ENCODE data around the gene CACNA1C. TPM values are rescaled to one million over a fixed set of nuclear protein-coding genes. Genes with fewer than 3 reads are reported as not detected.

CACNA1C gene
- total RNA-seq, 1 donor from 2014 or later, result 0.02 TPM

- peaks cover 3% of the 10 kb centered on the region for H3K9me3 Mint-ChIP-seq
- no peak overlapping the region for H3K4me3 Mint-ChIP-seq
- ATAC-seq (ENCODE audit: low read depth) (no peak), DNase-seq (no peak)
- H3K36me3 Mint-ChIP-seq (ENCODE audit: low read depth), result no peaks in the 10 kb centered on the region
- POLR2A ChIA-PET, result no interaction called here
- intact Hi-C loops (cut with micrococcal nuclease), result no loop called here
- no peak overlapping the region for H3K27ac Mint-ChIP-seq
- no peaks in the 10 kb centered on the region for H3K4me1 Mint-ChIP-seq
- H3K27me3 Mint-ChIP-seq, result peaks cover 8% of the 10 kb centered on the region
- no peak for TF ChIP-seq CTCF (IDR thresholded peaks at IDR 0.05)
- CTCF ChIA-PET, result no interaction called here
These were observed 29.4 kb upstream of the CACNA1C start for GRCh38 chr12:2023365-2023764.

- H3K36me3 Mint-ChIP-seq (ENCODE audit: low read depth), result no peaks in the 10 kb centered on the region
- peaks cover 33% of the 10 kb centered on the region for H3K27me3 Mint-ChIP-seq
- H3K9me3 Mint-ChIP-seq, result peaks cover 3% of the 10 kb centered on the region
- CTCF ChIA-PET, result no interaction called here
- H3K4me3 Mint-ChIP-seq, result no peak overlapping the region
- intact Hi-C loops (cut with micrococcal nuclease), result no loop called here
- DNase-seq (no peak), ATAC-seq (ENCODE audit: low read depth) (no peak)
- no peak for TF ChIP-seq CTCF (IDR thresholded peaks at IDR 0.05)
- H3K27ac Mint-ChIP-seq, result no peak overlapping the region
- H3K4me1 Mint-ChIP-seq, result no peaks in the 10 kb centered on the region
- POLR2A ChIA-PET, result no interaction called here
These were observed 25.4 kb upstream of the CACNA1C start for GRCh38 chr12:2027351-2027750.

- no peaks in the 10 kb centered on the region for H3K36me3 Mint-ChIP-seq (ENCODE audit: low read depth)
- peaks cover 4% of the 10 kb centered on the region for H3K4me1 Mint-ChIP-seq
- DNase-seq (no peak), ATAC-seq (ENCODE audit: low read depth) (no peak)
- intact Hi-C loops (cut with micrococcal nuclease), result loop anchor here (10.0 kb wide), 1 partner anchor 755 kb away; no protein-coding TSS in a partner anchor
- H3K27ac Mint-ChIP-seq, result no peak overlapping the region
- ChIA-PET CTCF (no interaction called here), POLR2A (no interaction called here)
- H3K27me3 Mint-ChIP-seq, result peaks cover 49% of the 10 kb centered on the region
- no peaks in the 10 kb centered on the region for H3K9me3 Mint-ChIP-seq
- no peak overlapping the region for H3K4me3 Mint-ChIP-seq
- TF ChIP-seq CTCF (IDR thresholded peaks at IDR 0.05), result no peak
These were observed 22.9 kb upstream of the CACNA1C start for GRCh38 chr12:2029851-2030250.

- Mint-ChIP-seq H3K9me3 (no peaks in the 10 kb centered on the region), H3K4me1 (peaks cover 10% of the 10 kb centered on the region), H3K27me3 (peaks cover 71% of the 10 kb centered on the region), H3K36me3 (ENCODE audit: low read depth) (no peaks in the 10 kb centered on the region), H3K27ac (no peak overlapping the region), H3K4me3 (no peak overlapping the region)
- ATAC-seq (ENCODE audit: low read depth) (no peak), DNase-seq (no peak)
- ChIA-PET CTCF (no interaction called here), POLR2A (no interaction called here)
- no peak for TF ChIP-seq CTCF (IDR thresholded peaks at IDR 0.05)
- intact Hi-C loops (cut with micrococcal nuclease), result loop anchor here (10.0 kb wide), 1 partner anchor 752 kb away; no protein-coding TSS in a partner anchor
These were observed 20.3 kb upstream of the CACNA1C start for GRCh38 chr12:2032506-2032905.

- DNase-seq (peak; percentile 79), ATAC-seq (ENCODE audit: low read depth) (peak; percentile 100)
- Mint-ChIP-seq H3K4me3 (peak overlapping the region; percentile 70), H3K9me3 (no peaks in the 10 kb centered on the region), H3K27me3 (peaks cover 69% of the 10 kb centered on the region), H3K36me3 (ENCODE audit: low read depth) (no peaks in the 10 kb centered on the region), H3K4me1 (peaks cover 10% of the 10 kb centered on the region), H3K27ac (no peak overlapping the region)
- TF ChIP-seq CTCF (IDR thresholded peaks at IDR 0.05), result no peak
- POLR2A ChIA-PET, result no interaction called here
- CTCF ChIA-PET, result interaction anchor here (0.7 to 1.3 kb wide), 3 partner anchors 31 to 250 kb away, joined by 3 to 4 read pairs (median 3); partner anchors contain the start of gene DCP1B
- intact Hi-C loops (cut with micrococcal nuclease), result loop anchor here (1.0 to 10.0 kb wide), 4 partner anchors 30 to 750 kb away; partner anchors contain the start of gene DCP1B
These were observed 18.0 kb upstream of the CACNA1C start for GRCh38 chr12:2034633-2035430.

All from activated B cell treated with CpG ODN at 0.5 μM for 24 hours (primary cell).